ENCODE data around the gene NMRK2.

- TF ChIP-seq CTCF (IDR thresholded peaks at IDR 0.05) = no peak
- no peak for TF ChIP-seq ATF2 (CRISPR knock-in tag; IDR thresholded peaks at IDR 0.05; ENCODE audit: borderline replicate concordance, low read depth)
- no peak for TF ChIP-seq TEAD4 (CRISPR knock-in tag; IDR thresholded peaks at IDR 0.05)
- no peak for TF ChIP-seq ZNF281 (CRISPR knock-in tag; IDR thresholded peaks at IDR 0.05)
- TF ChIP-seq, protein P1, sequence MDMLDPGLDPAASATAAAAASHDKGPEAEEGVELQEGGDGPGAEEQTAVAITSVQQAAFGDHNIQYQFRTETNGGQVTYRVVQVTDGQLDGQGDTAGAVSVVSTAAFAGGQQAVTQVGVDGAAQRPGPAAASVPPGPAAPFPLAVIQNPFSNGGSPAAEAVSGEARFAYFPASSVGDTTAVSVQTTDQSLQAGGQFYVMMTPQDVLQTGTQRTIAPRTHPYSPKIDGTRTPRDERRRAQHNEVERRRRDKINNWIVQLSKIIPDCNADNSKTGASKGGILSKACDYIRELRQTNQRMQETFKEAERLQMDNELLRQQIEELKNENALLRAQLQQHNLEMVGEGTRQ (CRISPR knock-in tag; IDR thresholded peaks at IDR 0.05) = no peak
These were observed 35.9 kb downstream of the NMRK2 start for GRCh38 chr19:3968556-3969434.
